GM12878 (cell line): Measurements from ENCODE around the gene DIO3. TPM values are rescaled to one million over a fixed set of nuclear protein-coding genes. Genes with fewer than 3 reads are reported as not detected.

Experiments used
- BCL3 ChIP-seq: IDR thresholded peaks from 2 replicates; pipeline ENCODE4 v1.6.1; 2011; ENCODE audit warnings: borderline replicate concordance, low read depth, mild to moderate bottlenecking, moderate library complexity, low read length; ENCODE audit not compliant: insufficient read depth, poor library complexity, severe bottlenecking
- CEBPZ ChIP-seq: fragments of 150-350 bp; IDR thresholded peaks from 2 replicates; pipeline ENCODE4 v1.6.1; 2016; ENCODE audit warnings: low read depth, low read length
- MAX ChIP-seq: IDR thresholded peaks from 2 replicates; pipeline ENCODE4 v1.6.1; 2012; ENCODE audit warnings: low read depth, low read length, improper control_type of control experiment
- SP1 ChIP-seq: IDR thresholded peaks from one replicate; pipeline ENCODE4 v1.6.1; 2011; ENCODE audit warnings: low read depth, low read length
- ZBTB4 ChIP-seq: fragments of 450-650 bp; formaldehyde crosslinking; IDR thresholded peaks from 2 replicates; pipeline ENCODE4 v1.4.0; 2022; ENCODE audit warnings: mild to moderate bottlenecking, moderate library complexity
- polyA plus RNA-seq, 11 experiments: library from polyadenylated mRNA; depleted of rRNA in 4 of 11; unstranded in 6 of 11; stranded (reverse) in 5 of 11; fragments of >200 nt; fragmentation: Nextera tagmentation in 4 of 11; fragmentation: Illumina TruSeq in 1 of 11; extraction: Ambion mirVana in 4 of 11; extraction: Trizol in 1 of 11; gene quantifications; 1 replicate in 1 of 11; 2 replicates in 10 of 11; pipeline versions ENCODE4 v1.2.1 to v1.2.3, GENCODE V29; 2011 to 2016; ENCODE audit warnings: inconsistent platforms in 2 of 11, missing spikeins in 2 of 11, low read depth in 1 of 11
- total RNA-seq, 4 experiments: library from RNA; depleted of rRNA in 3 of 4; stranded (reverse); fragments of >200 nt in 3 of 4; fragmentation: Illumina TruSeq in 1 of 4; extraction: Trizol in 1 of 4; gene quantifications; 2 replicates each; pipeline versions ENCODE4 v1.2.1 to v1.2.3, GENCODE V29; 2013 to 2021

DIO3 gene
- total and polyA plus RNA-seq, 10 of the 15 experiments (the other 5 are each of a cell fraction or from before 2014, with no cell fraction given) = not detected

- no peak for TF ChIP-seq BCL3
- TF ChIP-seq ZBTB4 (CRISPR knock-in tag) = no peak
- no peak for TF ChIP-seq CEBPZ
- TF ChIP-seq SP1 = no peak
- TF ChIP-seq MAX = no peak
These were observed 39.8 kb upstream of the DIO3 start (continued) for GRCh38 chr14:101521473-101521915.
